GM21619 (cell line): ENCODE results near the gene H2BW1.
"Not testable (repeated sequence)": the region's sequence is repeated elsewhere in the genome, so short reads cannot be mapped to it uniquely, and the experiment has no call there.

Experiments
- ATAC-seq: cut with Tn5 transposase; IDR thresholded peaks from one replicate; pipeline ENCODE4 v1.9.1; 2021; ENCODE audit not compliant: unreplicated experiment

Gene H2BW1

GRCh38 chrX:104013606-104014005 is at the start of gene H2BW1:
Gene H2BW1, minus strand, starts transcription at chrX:104013708. Its CDS starts 132 bp downstream, at chrX:104013576.
- ATAC-seq: no peak

GRCh38 chrX:104062636-104063035 is 49.1 kb upstream of the H2BW1 start:
- ATAC-seq: not testable (repeated sequence)

GRCh38 chrX:104054956-104055355 is 41.4 kb upstream of the H2BW1 start:
- not testable (repeated sequence) for ATAC-seq

- no peak for ATAC-seq
These were observed 33.7 kb upstream of the H2BW1 start for GRCh38 chrX:104047171-104047570.

GRCh38 chrX:104045642-104046041 is 32.1 kb upstream of the H2BW1 start:
- no peak for ATAC-seq

GRCh38 chrX:104041003-104041402 is 27.5 kb upstream of the H2BW1 start:
- no peak for ATAC-seq

- ATAC-seq: no peak
These were observed 26.4 kb upstream of the H2BW1 start, which contains the start of gene H2BW2 for GRCh38 chrX:104039689-104040505. Gene H2BW2, plus strand, starts transcription at chrX:104039956. Its CDS starts 39 bp downstream, at chrX:104039995.

- no peak for ATAC-seq
These were observed 4.6 kb upstream of the H2BW1 start for GRCh38 chrX:104018126-104018525.

GRCh38 chrX:104015576-104015975 is 2.1 kb upstream of the H2BW1 start:
- not testable (repeated sequence) for ATAC-seq

GRCh38 chrX:104013158-104013557 is 350 bp downstream of the H2BW1 start:
- ATAC-seq: no peak

GRCh38 chrX:104008831-104009230 is 4.7 kb downstream of the H2BW1 start:
- no peak for ATAC-seq

- ATAC-seq: peak; percentile 95
These were observed 14.3 kb downstream of the H2BW1 start for GRCh38 chrX:103999234-103999633.

- not testable (repeated sequence) for ATAC-seq
These were observed 30.0 kb downstream of the H2BW1 start for GRCh38 chrX:103983508-103983907.

- ATAC-seq: peak; percentile 99
These were observed 50.9 kb downstream of the H2BW1 start, which contains the start of gene TMSB15B for GRCh38 chrX:103962411-103963278. Gene TMSB15B, plus strand, starts transcription at chrX:103962627.
